ENCODE data around the gene PHC2.

DNA sequence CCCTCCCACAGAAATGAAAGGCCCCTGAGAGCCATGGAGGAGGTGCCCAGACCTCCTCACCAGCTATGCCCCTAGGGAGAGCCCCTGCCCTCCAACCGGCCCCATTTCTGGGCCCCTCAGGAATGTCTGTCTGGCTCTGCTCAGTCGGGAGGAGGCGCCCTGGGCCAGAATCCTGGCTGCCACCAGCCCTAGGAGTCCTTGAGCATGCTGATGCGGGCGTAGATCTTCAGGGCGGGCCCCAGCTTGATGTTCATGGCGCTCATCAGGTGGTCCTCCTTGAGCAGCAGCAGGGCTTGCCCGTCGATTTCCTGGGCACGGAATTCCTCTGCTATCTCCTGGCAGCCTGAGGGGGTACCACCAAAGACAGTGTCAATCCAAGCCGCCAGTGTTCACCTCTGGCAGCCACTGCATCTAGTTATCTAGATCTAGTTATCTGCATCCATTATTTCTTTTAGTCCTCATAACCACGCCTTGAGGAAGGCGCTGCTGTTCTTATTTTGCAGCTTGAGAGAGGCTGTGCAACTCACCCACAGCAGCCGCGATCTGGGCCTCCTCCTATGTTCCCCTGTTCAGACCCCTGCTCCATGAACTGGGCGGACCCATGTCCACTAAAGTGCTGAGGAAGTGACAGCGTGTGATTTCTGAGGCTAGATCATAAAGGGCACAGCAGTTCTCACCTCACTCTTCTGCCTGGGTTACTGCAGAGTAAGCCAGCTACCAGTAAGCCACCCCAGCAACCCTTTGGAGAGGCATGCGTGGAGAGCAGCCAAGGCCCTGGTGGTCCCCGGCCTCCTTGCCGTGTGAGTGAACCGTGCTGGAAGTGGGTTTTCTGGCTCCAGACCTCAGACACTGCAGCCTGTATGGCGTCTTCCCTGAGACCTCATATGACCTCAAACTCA lies 106.0 kb downstream of the PHC2 start:
- TF ChIP-seq, protein P1, sequence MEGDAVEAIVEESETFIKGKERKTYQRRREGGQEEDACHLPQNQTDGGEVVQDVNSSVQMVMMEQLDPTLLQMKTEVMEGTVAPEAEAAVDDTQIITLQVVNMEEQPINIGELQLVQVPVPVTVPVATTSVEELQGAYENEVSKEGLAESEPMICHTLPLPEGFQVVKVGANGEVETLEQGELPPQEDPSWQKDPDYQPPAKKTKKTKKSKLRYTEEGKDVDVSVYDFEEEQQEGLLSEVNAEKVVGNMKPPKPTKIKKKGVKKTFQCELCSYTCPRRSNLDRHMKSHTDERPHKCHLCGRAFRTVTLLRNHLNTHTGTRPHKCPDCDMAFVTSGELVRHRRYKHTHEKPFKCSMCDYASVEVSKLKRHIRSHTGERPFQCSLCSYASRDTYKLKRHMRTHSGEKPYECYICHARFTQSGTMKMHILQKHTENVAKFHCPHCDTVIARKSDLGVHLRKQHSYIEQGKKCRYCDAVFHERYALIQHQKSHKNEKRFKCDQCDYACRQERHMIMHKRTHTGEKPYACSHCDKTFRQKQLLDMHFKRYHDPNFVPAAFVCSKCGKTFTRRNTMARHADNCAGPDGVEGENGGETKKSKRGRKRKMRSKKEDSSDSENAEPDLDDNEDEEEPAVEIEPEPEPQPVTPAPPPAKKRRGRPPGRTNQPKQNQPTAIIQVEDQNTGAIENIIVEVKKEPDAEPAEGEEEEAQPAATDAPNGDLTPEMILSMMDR (IDR thresholded peaks at IDR 0.05; ENCODE audit: insufficient read depth, low read length, poor library complexity, severe bottlenecking): no peak
- TF ChIP-seq EZH2phosphoT487 (conservative IDR thresholded peaks at IDR 0.05; ENCODE audit: low read length): no peak
